AG09319 (cell line): ENCODE data around the gene CLEC4C.
"Not testable (repeated sequence)": the region's sequence is repeated elsewhere in the genome, so short reads cannot be mapped to it uniquely, and the experiment has no call there.

Experiments used
- DNase-seq: peaks from one replicate; pipeline ENCODE4 v3.0.0-alpha.2; 2010; ENCODE audit warnings: low read depth; ENCODE audit errors: extremely low read depth
- CTCF ChIP-seq: IDR thresholded peaks from 2 replicates; pipeline ENCODE4 v1.5.1; 2011; ENCODE audit warnings: low read depth, mild to moderate bottlenecking, inconsistent platforms, low read length, moderate library complexity

Gene CLEC4C

GRCh38 chr12:7749442-7749841 lies 2.3 kb upstream of the CLEC4C start:
- DNase-seq: no peak
- no peak for TF ChIP-seq CTCF

- no peak for DNase-seq
- TF ChIP-seq CTCF: no peak
Observed at GRCh38 chr12:7748852-7749251, 1.7 kb upstream of the CLEC4C start.

GRCh38 chr12:7732993-7733392 lies 14.2 kb downstream of the CLEC4C start:
- TF ChIP-seq CTCF: no peak
- DNase-seq: no peak

GRCh38 chr12:7731486-7731885 lies 15.7 kb downstream of the CLEC4C start:
- no peak for TF ChIP-seq CTCF
- DNase-seq: no peak

GRCh38 chr12:7730984-7731383 lies 16.2 kb downstream of the CLEC4C start:
- not testable (repeated sequence) for DNase-seq

GRCh38 chr12:7729746-7730145 lies 17.4 kb downstream of the CLEC4C start:
- no peak for DNase-seq

GRCh38 chr12:7723926-7724325 lies 23.2 kb downstream of the CLEC4C start:
- no peak for DNase-seq
- TF ChIP-seq CTCF: no peak

More at GRCh38 chr12:7729746-7730145, 17.4 kb downstream of the CLEC4C start:
- no peak for TF ChIP-seq CTCF

GRCh38 chr12:7719946-7720730 lies 27.0 kb downstream of the CLEC4C start:
- TF ChIP-seq CTCF: no peak
- no peak for DNase-seq
